Ascending aorta (tissue), 2 donors: ENCODE data around the gene DYNC1I1. TPM values are rescaled to one million over a fixed set of nuclear protein-coding genes. Genes with fewer than 3 reads are reported as not detected.

Experiments
- DNase-seq, 2 donors: peaks; one replicate each; pipeline ENCODE4 v3.0.0-alpha.2; 2019; ENCODE audit warnings: low spot score in 2 of 2
- H3K27ac ChIP-seq, 2 donors: fragments of 200-600 bp; sonication (generic); one replicate each; pipeline ENCODE4 v1.5.1; 2016 to 2017; ENCODE audit warnings: mild to moderate bottlenecking in 1 of 2
- H3K27me3 ChIP-seq: fragments of 200-600 bp; sonication (generic); one replicate; pipeline ENCODE4 v1.5.1; 2017
- H3K36me3 ChIP-seq, 2 donors: fragments of 200-600 bp; sonication (generic); one replicate each; pipeline ENCODE4 v1.5.1; 2016
- H3K4me1 ChIP-seq, 2 donors: fragments of 200-600 bp; sonication (generic); one replicate each; pipeline ENCODE4 v1.5.1; 2016 to 2017; ENCODE audit warnings: mild to moderate bottlenecking in 1 of 2
- H3K4me3 ChIP-seq, 2 donors: fragments of 200-600 bp; sonication (generic); one replicate each; pipeline ENCODE4 v1.5.1; 2016 to 2017; ENCODE audit warnings: mild to moderate bottlenecking in 1 of 2
- H3K9me3 ChIP-seq, 2 donors: fragments of 200-600 bp; sonication (generic); one replicate each; pipeline ENCODE4 v1.5.1; 2016
- CTCF ChIP-seq, 3 experiments: fragments of 200-600 bp in 2 of 3; fragments of 450-650 bp in 1 of 3; sonication (generic) in 2 of 3; IDR thresholded peaks; one replicate each; pipeline ENCODE4 v1.5.1; 2016 to 2019; ENCODE audit warnings: antibody characterized with exemption in 3 of 3, mild to moderate bottlenecking in 1 of 3, moderate library complexity in 1 of 3
- intact Hi-C: fragments of 100-400 bp; cut with DNase I; formaldehyde crosslinking; loops from one replicate; pipeline ENCODE4 v1.15.1; 2023
- total RNA-seq: library from RNA; depleted of rRNA; stranded (reverse); fragments of >200 nt; gene quantifications from one replicate; pipeline ENCODE4 v1.1.0, GENCODE V29; 2016

DYNC1I1 gene
- total RNA-seq, 1 donor from 2014 or later: 13.2 TPM

- Histone ChIP-seq H3K4me3 (no peak overlapping the region), H3K36me3 (no peaks in the 10 kb centered on the region), H3K27me3 (no peaks in the 10 kb centered on the region), H3K9me3 (no peaks in the 10 kb centered on the region), H3K4me1 (no peaks in the 10 kb centered on the region), H3K27ac (no peak overlapping the region)
- intact Hi-C loops: no loop called here
- no peak for DNase-seq
- no peak for TF ChIP-seq CTCF (IDR thresholded peaks at IDR 0.05)
Measured at GRCh38 chr7:95951997-95952795, 179.8 kb downstream of the DYNC1I1 start.

- TF ChIP-seq CTCF (IDR thresholded peaks at IDR 0.05): no peak
Measured at GRCh38 chr7:95952851-95953250, 180.5 kb downstream of the DYNC1I1 start.

GRCh38 chr7:95955748-95956147 lies 183.4 kb downstream of the DYNC1I1 start:
- no peaks in the 10 kb centered on the region for H3K4me1 ChIP-seq
- no peak overlapping the region for H3K27ac ChIP-seq
- no peaks in the 10 kb centered on the region for H3K9me3 ChIP-seq
- H3K4me3 ChIP-seq: no peak overlapping the region
- no peaks in the 10 kb centered on the region for H3K27me3 ChIP-seq
- intact Hi-C loops: no loop called here
- no peak for TF ChIP-seq CTCF (IDR thresholded peaks at IDR 0.05)
- H3K36me3 ChIP-seq: no peaks in the 10 kb centered on the region
- no peak for DNase-seq

More at GRCh38 chr7:95952851-95953250, 180.5 kb downstream of the DYNC1I1 start:
- intact Hi-C loops: no loop called here
- no peak overlapping the region for H3K27ac ChIP-seq
- no peak for DNase-seq
- H3K27me3 ChIP-seq: no peaks in the 10 kb centered on the region
- no peak overlapping the region for H3K4me3 ChIP-seq
- no peaks in the 10 kb centered on the region for H3K4me1 ChIP-seq
- no peaks in the 10 kb centered on the region for H3K36me3 ChIP-seq
- no peaks in the 10 kb centered on the region for H3K9me3 ChIP-seq

- intact Hi-C loops: no loop called here
- no peaks in the 10 kb centered on the region for H3K36me3 ChIP-seq
- DNase-seq: no peak
- H3K9me3 ChIP-seq: no peaks in the 10 kb centered on the region
- TF ChIP-seq CTCF (IDR thresholded peaks at IDR 0.05): no peak
- no peaks in the 10 kb centered on the region for H3K27me3 ChIP-seq
- H3K27ac ChIP-seq: no peak overlapping the region
- no peaks in the 10 kb centered on the region for H3K4me1 ChIP-seq
- H3K4me3 ChIP-seq: no peak overlapping the region
Measured at GRCh38 chr7:95957510-95957909, 185.2 kb downstream of the DYNC1I1 start.

- Histone ChIP-seq H3K9me3 (no peaks in the 10 kb centered on the region), H3K4me3 (no peak overlapping the region), H3K36me3 (no peaks in the 10 kb centered on the region), H3K27ac (no peak overlapping the region), H3K4me1 (no peaks in the 10 kb centered on the region), H3K27me3 (no peaks in the 10 kb centered on the region)
- no peak for TF ChIP-seq CTCF (IDR thresholded peaks at IDR 0.05)
- intact Hi-C loops: no loop called here
- DNase-seq: no peak
Measured at GRCh38 chr7:95960706-95961244, 188.4 kb downstream of the DYNC1I1 start.
